AG10803 (cell line): ENCODE results near the gene KIAA1755.

Experiments used
- DNase-seq: peaks from one replicate; pipeline ENCODE4 v3.0.0; 2010; ENCODE audit warnings: low read depth
- H3K4me3 ChIP-seq: 2 replicates; pipeline ENCODE4 v1.5.1; 2011; ENCODE audit warnings: mild to moderate bottlenecking, low read length, control low read depth
- TF ChIP-seq, protein P1 (sequence below): conservative IDR thresholded peaks from 2 replicates; pipeline ENCODE4 v1.5.1; 2011; ENCODE audit warnings: mild to moderate bottlenecking, low read length, control low read depth, inconsistent platforms

Gene KIAA1755

DNA sequence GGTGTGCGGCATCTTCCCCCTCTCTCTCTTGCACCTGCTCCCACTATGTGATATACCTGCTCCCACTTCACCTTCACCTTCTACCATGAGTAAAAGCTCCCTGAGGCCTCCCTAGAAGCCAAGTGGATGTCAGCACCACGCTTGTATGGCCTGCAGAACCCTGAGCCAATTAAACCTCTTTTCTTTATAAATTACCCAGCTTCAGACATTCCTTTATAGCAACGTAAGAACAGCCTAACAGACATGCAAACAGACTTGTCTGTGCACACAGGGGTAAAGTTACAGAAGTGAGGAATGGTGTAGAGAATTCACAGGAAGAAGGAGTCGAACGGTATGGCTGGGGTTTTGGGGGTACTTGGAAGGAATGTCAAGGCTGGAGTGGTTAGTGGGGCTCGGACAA, 80.7 kb downstream of the KIAA1755 start:
- DNase-seq = no peak

DNA sequence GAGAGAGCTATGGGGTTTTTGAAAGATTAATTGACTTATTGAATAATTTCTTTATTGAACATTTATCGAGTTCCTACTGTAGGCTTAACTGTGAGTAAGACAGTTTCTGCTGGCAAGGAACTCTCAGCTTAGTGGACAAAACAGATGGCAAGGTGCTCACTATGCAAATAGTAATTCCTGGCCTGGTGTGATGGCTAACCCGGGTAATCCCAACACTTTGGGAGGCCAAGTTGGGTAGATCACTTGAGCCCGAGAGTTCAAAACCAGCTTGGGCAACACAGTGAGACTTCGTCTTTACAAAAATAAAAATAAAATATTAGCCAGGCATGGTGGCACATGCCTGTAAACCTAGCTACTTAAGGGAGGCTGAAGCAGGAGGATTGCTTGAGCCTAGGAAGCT, 82.0 kb downstream of the KIAA1755 start:
- no peak overlapping the region for H3K4me3 ChIP-seq
- DNase-seq = no peak
- TF ChIP-seq, protein P1, sequence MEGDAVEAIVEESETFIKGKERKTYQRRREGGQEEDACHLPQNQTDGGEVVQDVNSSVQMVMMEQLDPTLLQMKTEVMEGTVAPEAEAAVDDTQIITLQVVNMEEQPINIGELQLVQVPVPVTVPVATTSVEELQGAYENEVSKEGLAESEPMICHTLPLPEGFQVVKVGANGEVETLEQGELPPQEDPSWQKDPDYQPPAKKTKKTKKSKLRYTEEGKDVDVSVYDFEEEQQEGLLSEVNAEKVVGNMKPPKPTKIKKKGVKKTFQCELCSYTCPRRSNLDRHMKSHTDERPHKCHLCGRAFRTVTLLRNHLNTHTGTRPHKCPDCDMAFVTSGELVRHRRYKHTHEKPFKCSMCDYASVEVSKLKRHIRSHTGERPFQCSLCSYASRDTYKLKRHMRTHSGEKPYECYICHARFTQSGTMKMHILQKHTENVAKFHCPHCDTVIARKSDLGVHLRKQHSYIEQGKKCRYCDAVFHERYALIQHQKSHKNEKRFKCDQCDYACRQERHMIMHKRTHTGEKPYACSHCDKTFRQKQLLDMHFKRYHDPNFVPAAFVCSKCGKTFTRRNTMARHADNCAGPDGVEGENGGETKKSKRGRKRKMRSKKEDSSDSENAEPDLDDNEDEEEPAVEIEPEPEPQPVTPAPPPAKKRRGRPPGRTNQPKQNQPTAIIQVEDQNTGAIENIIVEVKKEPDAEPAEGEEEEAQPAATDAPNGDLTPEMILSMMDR = no peak

More for the DNA sequence above, 80.7 kb downstream of the KIAA1755 start:
- no peak overlapping the region for H3K4me3 ChIP-seq
- TF ChIP-seq, protein P1 = no peak

DNA sequence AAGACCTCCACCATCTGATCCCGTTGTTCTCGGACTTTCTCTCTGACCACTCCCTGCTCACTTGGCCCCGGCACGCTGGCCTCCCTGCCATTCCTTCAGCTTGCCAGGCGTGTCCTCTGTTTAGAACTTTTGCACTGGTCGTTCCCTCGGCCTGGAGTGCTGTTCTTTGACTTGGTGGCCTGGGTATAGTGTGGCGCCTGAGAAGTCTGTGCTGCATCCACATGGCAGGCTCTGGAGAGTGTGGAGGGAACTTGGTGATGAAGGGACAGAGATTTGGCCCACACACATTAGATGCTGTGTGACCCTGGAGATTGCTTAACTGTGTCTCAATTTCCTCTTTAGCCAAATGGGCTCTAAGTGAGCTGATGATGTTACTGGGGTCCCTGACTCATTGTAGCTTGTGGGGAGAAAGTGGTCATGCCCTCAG, 82.5 kb downstream of the KIAA1755 start:
- no peak overlapping the region for H3K4me3 ChIP-seq
- no peak for DNase-seq

DNA sequence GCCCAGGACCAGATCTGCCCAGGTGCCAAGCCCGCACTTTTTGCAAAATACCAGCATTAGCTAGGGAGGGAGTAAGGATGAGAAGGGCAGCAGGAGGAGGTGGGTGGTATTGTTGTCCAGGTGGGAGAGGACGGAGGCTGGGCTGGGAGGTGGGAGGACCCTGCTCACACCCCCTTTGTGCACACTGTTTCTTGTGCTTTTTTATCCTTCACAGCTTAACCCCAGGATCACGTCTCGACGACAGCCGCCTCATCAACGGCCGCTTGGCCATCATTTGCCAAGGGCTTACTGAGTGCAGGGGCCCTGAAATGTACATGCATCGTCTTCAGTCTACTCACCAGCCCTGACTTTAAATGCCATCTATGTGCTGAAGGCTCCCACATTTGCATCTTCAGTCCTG, 83.3 kb downstream of the KIAA1755 start:
- no peak overlapping the region for H3K4me3 ChIP-seq
- no peak for DNase-seq
- TF ChIP-seq, protein P1 = no peak

More for the DNA sequence above, 82.5 kb downstream of the KIAA1755 start:
- TF ChIP-seq, protein P1 = no peak

DNA sequence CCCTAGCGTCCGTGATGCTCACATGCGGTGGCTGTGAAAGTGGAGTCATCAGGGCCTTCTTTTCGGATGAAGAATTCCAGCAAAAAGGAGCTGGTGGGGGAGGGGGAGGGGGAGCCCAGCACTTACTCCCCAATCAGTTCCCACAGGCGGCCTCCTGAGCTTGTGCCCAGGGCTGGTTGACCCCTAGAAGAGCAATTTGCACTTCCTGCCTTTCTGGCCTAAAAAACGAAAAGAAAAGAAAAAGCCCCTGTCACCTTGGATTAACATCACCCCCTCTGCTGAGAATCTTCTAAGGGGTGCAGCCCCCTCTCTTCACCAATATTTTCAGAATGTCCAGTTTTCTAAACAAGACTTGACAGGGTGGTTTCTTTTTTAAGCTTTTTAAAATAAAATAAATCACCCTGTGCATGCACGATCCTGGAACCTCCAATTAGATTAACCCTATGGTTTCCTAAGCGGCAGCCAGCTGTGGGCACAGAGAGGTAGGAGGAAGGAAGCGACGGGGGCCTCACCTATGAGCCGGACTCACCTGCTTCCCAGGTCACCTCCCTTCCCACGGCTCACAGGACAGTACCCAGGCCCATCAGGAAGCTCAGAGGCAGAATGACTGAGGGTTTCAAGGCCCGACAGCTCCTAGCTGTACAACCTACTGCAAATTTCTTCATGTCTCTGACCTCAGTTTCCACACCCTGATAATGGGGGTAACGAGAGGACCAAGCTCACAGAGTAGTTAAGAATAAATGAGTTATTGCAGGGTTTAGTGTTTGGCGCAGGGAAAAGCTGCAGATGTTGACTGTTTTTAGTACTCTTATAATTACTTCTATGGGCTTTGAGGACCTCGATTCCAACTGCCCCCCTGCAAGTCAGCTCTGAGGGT, 85.0 kb downstream of the KIAA1755 start:
- H3K4me3 ChIP-seq = no peak overlapping the region
- DNase-seq = no peak
- TF ChIP-seq, protein P1 = 0 out of 2 replicates have a peak, but pooled peaks have one; percentile 17

DNA sequence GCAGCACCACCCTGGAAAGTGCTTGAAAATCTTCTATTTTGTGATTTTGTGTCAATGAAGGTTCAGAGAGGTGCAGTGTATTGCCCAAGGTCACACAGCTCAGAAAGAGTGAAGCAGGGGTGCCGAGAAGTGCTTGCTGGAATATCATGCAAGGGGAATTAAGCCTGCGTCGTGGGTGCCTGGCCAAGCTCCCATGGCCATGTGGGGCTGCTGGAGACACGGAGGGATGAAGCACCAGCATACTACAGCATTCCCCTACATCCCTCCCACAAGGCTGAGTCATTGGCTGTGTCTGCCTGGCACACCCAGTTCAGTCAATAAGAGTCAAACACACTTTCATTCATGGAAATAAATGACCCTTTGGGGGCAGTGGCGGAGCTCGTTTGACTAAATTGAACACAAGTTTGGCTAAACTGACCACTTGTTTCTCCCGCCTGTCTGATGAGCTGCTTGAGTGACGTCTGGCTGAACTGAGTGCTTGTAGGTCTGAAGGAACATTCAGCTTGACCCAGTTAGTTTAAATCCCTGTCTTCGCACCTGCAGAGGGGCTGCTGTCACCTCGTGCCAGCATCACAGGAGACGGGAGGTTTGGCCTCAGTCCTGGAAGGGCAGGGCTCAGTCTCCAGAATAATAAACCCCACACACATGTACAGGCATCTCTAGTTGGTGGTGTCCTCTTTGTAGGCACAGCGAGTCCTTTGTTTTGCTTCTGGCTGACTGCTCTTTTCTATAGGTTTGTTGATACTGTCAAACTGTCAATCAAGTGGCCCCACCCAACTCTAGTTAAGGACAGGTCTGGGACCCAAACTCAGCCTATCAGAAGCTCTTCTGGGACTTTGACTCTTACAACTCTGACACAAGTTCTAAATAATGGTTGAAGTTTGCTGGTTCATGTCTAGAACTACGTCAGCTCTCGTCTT, 87.0 kb downstream of the KIAA1755 start:
- TF ChIP-seq, protein P1 = peak; percentile 12; the same call in 1 of the 2 replicates
- DNase-seq = peak; percentile 88
- H3K4me3 ChIP-seq = no peak overlapping the region
